Activated T-helper 9 cell treated with anti-CD3 and anti-CD28 coated beads, Interleukin-2, amount 50 U/mL, for 16 hours (primary cell): ENCODE data around the gene NDUFB7.

ENCODE experiments used
- DNase-seq: peaks from one replicate; pipeline ENCODE4 v3.0.0-alpha.2; 2020; ENCODE audit warnings: low read depth

Gene NDUFB7

GRCh38 chr19:14519860-14520407 is 51.9 kb downstream of the NDUFB7 start:
- no peak for DNase-seq

GRCh38 chr19:14519245-14519859 is 52.5 kb downstream of the NDUFB7 start:
- no peak for DNase-seq

- DNase-seq = peak; percentile 59
Observed at GRCh38 chr19:14517840-14518505, 53.9 kb downstream of the NDUFB7 start, which contains the start of gene DNAJB1. Gene DNAJB1 (minus strand): TSS chr19:14518397. CDS start chr19:14518349, 48 bp downstream.

- no peak for DNase-seq
Observed at GRCh38 chr19:14517446-14517839, 54.4 kb downstream of the NDUFB7 start.

- DNase-seq = no peak
Observed at GRCh38 chr19:14516746-14517438, 55.0 kb downstream of the NDUFB7 start.
